ENCODE results near the gene ADAM12. TPM values are rescaled to one million over a fixed set of nuclear protein-coding genes. Genes with fewer than 3 reads are reported as not detected.

ADAM12 gene
- polyA plus RNA-seq, 1 experiment: 8.6 TPM

DNA sequence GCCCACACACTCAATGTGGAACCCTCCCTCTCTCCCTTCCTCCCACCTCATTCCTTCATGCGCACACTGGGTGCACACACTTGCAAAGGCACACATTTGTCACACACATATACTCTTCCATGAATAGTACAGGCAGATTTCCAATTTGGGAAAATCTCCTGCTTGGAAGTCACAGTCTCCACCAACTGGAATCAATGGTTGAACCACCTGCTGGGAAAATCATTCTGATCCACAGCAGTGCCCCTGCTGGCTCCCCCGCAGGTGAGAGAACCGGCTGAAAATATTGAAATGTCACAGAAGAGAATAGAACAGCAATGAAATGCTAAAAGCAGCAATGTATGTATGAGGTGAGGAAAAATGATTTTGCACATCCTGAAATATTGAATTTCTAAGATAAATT, 232.7 kb downstream of the ADAM12 start:
- Histone ChIP-seq H3K36me3 (ENCODE audit: control insufficient read depth, insufficient read depth, low read length) (no peaks in the 10 kb centered on the region), H3K4me3 (ENCODE audit: low read depth, low read length) (no peak overlapping the region), H3K27me3 (ENCODE audit: control insufficient read depth, insufficient read depth, low read length) (no peaks in the 10 kb centered on the region)
- ChIA-PET CTCF (interaction anchor here (1.1 kb wide), 1 partner anchor 32 kb away, joined by 3 read pairs; no protein-coding TSS in a partner anchor), POLR2A (no interaction called here)
- TF ChIP-seq, protein P1, sequence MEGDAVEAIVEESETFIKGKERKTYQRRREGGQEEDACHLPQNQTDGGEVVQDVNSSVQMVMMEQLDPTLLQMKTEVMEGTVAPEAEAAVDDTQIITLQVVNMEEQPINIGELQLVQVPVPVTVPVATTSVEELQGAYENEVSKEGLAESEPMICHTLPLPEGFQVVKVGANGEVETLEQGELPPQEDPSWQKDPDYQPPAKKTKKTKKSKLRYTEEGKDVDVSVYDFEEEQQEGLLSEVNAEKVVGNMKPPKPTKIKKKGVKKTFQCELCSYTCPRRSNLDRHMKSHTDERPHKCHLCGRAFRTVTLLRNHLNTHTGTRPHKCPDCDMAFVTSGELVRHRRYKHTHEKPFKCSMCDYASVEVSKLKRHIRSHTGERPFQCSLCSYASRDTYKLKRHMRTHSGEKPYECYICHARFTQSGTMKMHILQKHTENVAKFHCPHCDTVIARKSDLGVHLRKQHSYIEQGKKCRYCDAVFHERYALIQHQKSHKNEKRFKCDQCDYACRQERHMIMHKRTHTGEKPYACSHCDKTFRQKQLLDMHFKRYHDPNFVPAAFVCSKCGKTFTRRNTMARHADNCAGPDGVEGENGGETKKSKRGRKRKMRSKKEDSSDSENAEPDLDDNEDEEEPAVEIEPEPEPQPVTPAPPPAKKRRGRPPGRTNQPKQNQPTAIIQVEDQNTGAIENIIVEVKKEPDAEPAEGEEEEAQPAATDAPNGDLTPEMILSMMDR (IDR thresholded peaks at IDR 0.05; ENCODE audit: insufficient read depth, low read depth, low read length): no peak
- no peak for DNase-seq (ENCODE audit: low read depth)

DNA sequence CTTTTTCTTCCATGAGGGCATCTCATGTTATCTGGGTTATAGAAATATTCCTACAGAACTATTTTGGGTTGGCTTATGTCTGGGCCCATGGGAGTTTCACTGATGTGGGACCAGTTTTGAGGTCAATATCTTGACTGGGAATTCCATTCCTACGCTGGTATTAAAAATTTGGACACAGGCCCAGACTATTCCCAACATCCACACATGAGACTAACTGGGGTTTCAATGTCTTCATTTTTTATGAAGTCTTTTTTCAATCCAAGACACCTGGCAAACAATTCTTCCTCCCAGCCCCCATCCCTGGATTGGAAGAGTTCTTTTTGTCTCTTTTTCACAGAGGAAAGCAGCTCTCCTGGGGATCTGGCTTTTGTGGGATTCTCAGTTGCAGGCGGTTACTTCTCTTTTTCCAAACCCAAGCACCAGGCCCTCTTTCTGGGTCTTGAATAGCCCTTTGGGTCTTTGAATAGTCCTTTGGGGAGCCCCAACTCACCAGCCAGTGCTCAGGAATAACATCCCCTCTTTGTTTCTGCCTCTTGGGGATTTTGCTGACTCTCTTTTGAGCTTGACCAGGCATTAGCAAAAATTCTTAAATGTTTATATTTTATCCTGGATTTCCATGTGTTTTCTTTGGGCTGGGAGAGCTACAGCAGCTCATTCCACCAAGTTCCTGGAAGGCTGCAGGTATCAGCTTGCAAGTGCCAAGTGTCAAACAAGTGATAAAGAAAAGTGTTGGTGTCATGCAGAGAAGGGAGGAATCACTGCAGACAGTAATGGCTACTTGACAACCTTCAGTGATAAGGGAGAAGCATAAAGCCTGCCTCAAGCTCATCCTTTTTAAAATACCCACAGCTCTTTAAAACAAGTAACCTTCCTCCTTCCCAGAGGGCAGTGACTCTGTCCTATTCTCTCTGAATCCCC, 234.3 kb downstream of the ADAM12 start:
- H3K4me3 ChIP-seq (ENCODE audit: low read depth, low read length): no peak overlapping the region
- POLR2A ChIA-PET: no interaction called here
- no peak for DNase-seq (ENCODE audit: low read depth)
- H3K36me3 ChIP-seq (ENCODE audit: control insufficient read depth, insufficient read depth, low read length): no peaks in the 10 kb centered on the region
- no peaks in the 10 kb centered on the region for H3K27me3 ChIP-seq (ENCODE audit: control insufficient read depth, insufficient read depth, low read length)
- TF ChIP-seq, protein P1 (IDR thresholded peaks at IDR 0.05; ENCODE audit: insufficient read depth, low read depth, low read length): no peak
- CTCF ChIA-PET: interaction anchor here (1.1 to 1.3 kb wide), 4 partner anchors 16 to 171 kb away, joined by 3 read pairs; no protein-coding TSS in a partner anchor

DNA sequence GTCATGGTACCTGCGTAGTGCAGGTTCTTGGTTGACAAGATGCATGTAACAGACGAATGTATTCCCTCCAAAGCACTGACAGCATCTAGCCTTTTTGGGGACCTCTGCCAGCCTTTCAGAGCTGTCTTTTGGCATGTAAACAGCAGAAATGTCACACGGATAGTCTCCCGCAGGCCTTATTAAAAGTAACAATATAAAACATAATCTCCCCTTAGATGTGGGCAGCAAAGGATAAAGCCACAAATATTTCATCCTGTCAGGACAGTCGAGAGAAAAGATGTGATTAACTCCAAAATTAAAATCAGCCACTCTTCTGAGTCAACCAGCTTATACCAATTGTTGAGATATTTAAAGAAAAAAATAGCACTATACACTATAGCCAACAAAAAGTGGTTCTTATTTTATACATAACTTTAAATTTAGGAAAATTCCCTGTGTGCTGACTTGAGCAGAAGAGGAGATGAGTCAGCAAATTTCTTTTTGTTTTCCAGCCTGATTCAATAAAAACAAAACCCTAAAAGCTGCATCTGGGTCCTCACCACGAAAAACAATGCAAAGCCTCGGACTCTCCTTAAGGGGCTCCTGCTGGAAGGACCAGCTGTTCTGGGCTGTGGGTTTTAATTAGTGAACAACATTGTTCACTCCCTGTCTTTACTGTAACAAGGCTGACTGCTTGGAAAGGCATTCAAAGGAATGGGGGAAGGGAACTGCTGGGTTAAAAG, 240.2 kb downstream of the ADAM12 start:
- ChIA-PET POLR2A (no interaction called here), CTCF (interaction anchor here (0.8 kb wide), 1 partner anchor 9 kb away, joined by 3 read pairs; no protein-coding TSS in a partner anchor)
- TF ChIP-seq, protein P1 (IDR thresholded peaks at IDR 0.05; ENCODE audit: insufficient read depth, low read depth, low read length): no peak
- Histone ChIP-seq H3K4me3 (ENCODE audit: low read depth, low read length) (no peak overlapping the region), H3K36me3 (ENCODE audit: control insufficient read depth, insufficient read depth, low read length) (no peaks in the 10 kb centered on the region), H3K27me3 (ENCODE audit: control insufficient read depth, insufficient read depth, low read length) (no peaks in the 10 kb centered on the region; the same call in 1 of the 2 replicates)
- no peak for DNase-seq (ENCODE audit: low read depth)

DNA sequence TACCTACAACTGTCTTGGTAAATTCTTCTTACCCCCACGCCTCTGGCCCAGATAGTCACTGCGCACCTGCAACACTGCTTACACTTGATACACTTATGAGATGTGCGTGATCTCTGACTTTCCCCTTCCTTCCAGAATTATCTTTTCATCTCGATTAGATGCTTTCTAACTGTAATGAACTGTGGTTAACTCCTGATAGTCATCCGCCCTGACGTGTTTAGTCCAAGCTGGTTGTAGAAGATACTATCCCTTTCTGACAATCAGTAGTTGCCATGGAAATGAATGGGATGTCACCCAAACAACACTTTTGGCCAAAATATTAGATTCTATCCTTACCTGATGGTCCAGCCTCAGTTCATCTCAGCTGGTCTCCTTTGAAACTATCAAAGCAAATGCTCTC, 241.5 kb downstream of the ADAM12 start:
- no peak for DNase-seq (ENCODE audit: low read depth)
- Histone ChIP-seq H3K4me3 (ENCODE audit: low read depth, low read length) (no peak overlapping the region), H3K36me3 (ENCODE audit: control insufficient read depth, insufficient read depth, low read length) (no peaks in the 10 kb centered on the region), H3K27me3 (ENCODE audit: control insufficient read depth, insufficient read depth, low read length) (no peaks in the 10 kb centered on the region; the same call in 1 of the 2 replicates)
- ChIA-PET CTCF (interaction anchor here (1.4 kb wide), 1 partner anchor 13 kb away, joined by 3 read pairs; no protein-coding TSS in a partner anchor), POLR2A (no interaction called here)
- TF ChIP-seq, protein P1 (IDR thresholded peaks at IDR 0.05; ENCODE audit: insufficient read depth, low read depth, low read length): no peak

DNA sequence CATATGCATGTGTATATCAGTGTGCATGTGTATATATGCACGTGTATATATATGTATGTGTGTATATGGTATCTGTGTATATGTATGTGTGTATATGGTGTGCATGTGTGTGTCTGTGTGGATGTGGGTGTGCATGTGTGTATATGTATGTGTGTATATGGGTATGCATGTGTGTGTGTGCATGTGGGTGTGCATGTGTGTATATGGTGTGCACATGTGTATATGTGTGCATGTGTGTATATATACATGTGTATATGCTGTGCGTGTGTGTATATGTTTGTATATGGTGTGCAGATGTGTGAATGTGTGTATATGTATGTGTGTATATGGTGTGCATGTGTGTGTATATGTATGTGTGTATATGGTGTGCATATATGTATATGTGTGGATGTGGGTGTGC, 245.2 kb downstream of the ADAM12 start:
- H3K4me3 ChIP-seq (ENCODE audit: low read depth, low read length): no peak overlapping the region
- CTCF ChIA-PET: interaction anchor here (1.0 kb wide), 1 partner anchor 244 kb away, joined by 3 read pairs; no protein-coding TSS in a partner anchor
- TF ChIP-seq, protein P1 (IDR thresholded peaks at IDR 0.05; ENCODE audit: insufficient read depth, low read depth, low read length): no peak
- H3K36me3 ChIP-seq (ENCODE audit: control insufficient read depth, insufficient read depth, low read length): no peaks in the 10 kb centered on the region
- no peaks in the 10 kb centered on the region; the same call in 1 of the 2 replicates for H3K27me3 ChIP-seq (ENCODE audit: control insufficient read depth, insufficient read depth, low read length)
- DNase-seq (ENCODE audit: low read depth): no peak
- POLR2A ChIA-PET: no interaction called here
